ENCODE results near the gene GREM2. TPM values are rescaled to one million over a fixed set of nuclear protein-coding genes. Genes with fewer than 3 reads are reported as not detected.

Gene GREM2
- total and polyA plus RNA-seq, 2 donors (not counting 3 experiments of a cell fraction or from before 2014, with no cell fraction given): not detected

DNA sequence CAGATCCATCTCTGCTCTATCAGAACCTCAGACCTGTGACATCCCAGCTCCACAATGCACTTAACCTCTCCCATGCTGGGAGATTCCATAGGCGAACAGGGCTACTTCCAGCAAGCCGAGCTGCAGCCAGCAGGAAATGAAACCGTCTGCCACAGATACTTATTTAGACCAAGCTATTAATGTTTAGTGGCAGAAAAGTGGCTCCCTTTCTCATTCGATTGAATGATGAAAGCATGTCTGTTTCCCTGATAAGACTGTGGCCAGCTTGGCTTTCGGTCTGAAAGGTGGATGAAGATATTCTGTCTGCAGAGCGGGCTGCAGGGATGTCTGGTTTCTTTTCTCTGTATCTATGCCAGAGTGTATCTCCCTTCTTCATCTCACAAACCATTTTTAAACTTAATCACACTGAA is 146.4 kb downstream of the GREM2 start:
- Histone ChIP-seq H3K36me3 (ENCODE audit: control insufficient read depth in 2 of 2, extremely low read depth in 1 of 2, insufficient read depth in 2 of 2, low read length in 2 of 2) (no peaks in the 10 kb centered on the region), H3K4me3 (replicated peaks in 1 of 3; ENCODE audit: insufficient read depth in 1 of 3, low read depth in 1 of 3, low read length in 3 of 3) (no peak overlapping the region), H3K9ac (replicated peaks; ENCODE audit: extremely low read depth, insufficient read depth, low read length) (no peak overlapping the region), H2AFZ (ENCODE audit: low read depth, low read length) (no peak overlapping the region), H4K20me1 (replicated peaks; ENCODE audit: control insufficient read depth, extremely low read depth, insufficient read depth, low read length) (no peaks in the 10 kb centered on the region), H3K9me1 (replicated peaks; ENCODE audit: control insufficient read depth, extremely low read depth, insufficient read depth, low read length) (no peaks in the 10 kb centered on the region), H3K4me2 (ENCODE audit: insufficient read depth, low read length) (no peak overlapping the region), H3K27ac (ENCODE audit: insufficient read depth, low read depth, low read length) (no peak overlapping the region), H3K9me3 (replicated peaks; ENCODE audit: control insufficient read depth, insufficient read depth, low read length) (peaks cover 2% of the 10 kb centered on the region), H3K79me2 (ENCODE audit: control insufficient read depth, insufficient read depth, low read length) (no peaks in the 10 kb centered on the region), H3K27me3 (ENCODE audit: control insufficient read depth in 2 of 2, insufficient read depth in 2 of 2, low read length in 2 of 2) (no peaks in the 10 kb centered on the region), H3K4me1 (ENCODE audit: control insufficient read depth, extremely low read depth, insufficient read depth, low read length) (no peaks in the 10 kb centered on the region)
- ChIA-PET POLR2A (no interaction called here), CTCF (no interaction called here)
- BruUV-seq (replicated peaks): no TSS peak
- TF ChIP-seq GATA2 (IDR thresholded peaks at IDR 0.05; ENCODE audit: insufficient read depth, insufficient read length, low read depth, low read length) (no peak), FOS (IDR thresholded peaks at IDR 0.05; ENCODE audit: borderline replicate concordance, insufficient read depth, low read length) (no peak)
- dilution Hi-C loops (cut with MboI; ENCODE audit: extremely low pct_ligation_motif_present, low sequenced_read_pairs): no loop called here
- FAIRE-seq: no peak
- intact Hi-C loops (cut with micrococcal nuclease): no loop called here
- DNase-seq (ENCODE audit: low read depth, low spot score): no peak

DNA sequence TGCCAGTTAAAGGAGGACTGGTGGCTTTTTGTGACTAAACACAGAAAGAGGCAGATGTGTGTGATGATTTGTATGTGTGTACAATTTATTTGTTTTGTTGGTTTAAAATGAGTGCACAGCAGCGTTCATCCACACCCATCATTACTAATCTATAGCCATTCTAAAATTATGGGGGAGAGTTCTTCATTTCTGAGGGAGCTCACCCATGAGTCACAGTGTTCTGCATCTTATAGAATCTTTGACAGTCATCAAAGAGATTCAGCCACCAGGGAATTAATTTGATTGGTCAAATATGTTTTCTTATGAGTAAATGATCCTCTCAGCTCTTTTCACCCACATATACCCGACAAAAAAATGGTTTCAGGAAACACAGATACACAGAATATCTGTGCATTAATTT is 147.9 kb downstream of the GREM2 start:
- H3K4me3 ChIP-seq (replicated peaks in 1 of 3; ENCODE audit: insufficient read depth in 1 of 3, low read depth in 1 of 3, low read length in 3 of 3): no peak overlapping the region
- H2AFZ ChIP-seq (ENCODE audit: low read depth, low read length): no peak overlapping the region
- POLR2A ChIA-PET: no interaction called here
- H3K27me3 ChIP-seq (ENCODE audit: control insufficient read depth in 2 of 2, insufficient read depth in 2 of 2, low read length in 2 of 2): no peaks in the 10 kb centered on the region
- BruUV-seq (replicated peaks): no TSS peak
- H3K36me3 ChIP-seq (ENCODE audit: control insufficient read depth in 2 of 2, extremely low read depth in 1 of 2, insufficient read depth in 2 of 2, low read length in 2 of 2): no peaks in the 10 kb centered on the region
- no peak for DNase-seq (ENCODE audit: low read depth, low spot score)
- dilution Hi-C loops (cut with MboI; ENCODE audit: extremely low pct_ligation_motif_present, low sequenced_read_pairs) (no loop called here), intact Hi-C loops (cut with micrococcal nuclease) (no loop called here)
- H4K20me1 ChIP-seq (replicated peaks; ENCODE audit: control insufficient read depth, extremely low read depth, insufficient read depth, low read length): no peaks in the 10 kb centered on the region
- no peaks in the 10 kb centered on the region for H3K79me2 ChIP-seq (ENCODE audit: control insufficient read depth, insufficient read depth, low read length)
- no peak overlapping the region for H3K4me2 ChIP-seq (ENCODE audit: insufficient read depth, low read length)
- H3K27ac ChIP-seq (ENCODE audit: insufficient read depth, low read depth, low read length): no peak overlapping the region
- H3K9me3 ChIP-seq (replicated peaks; ENCODE audit: control insufficient read depth, insufficient read depth, low read length): peaks cover 2% of the 10 kb centered on the region
- CTCF ChIA-PET: no interaction called here
- H3K4me1 ChIP-seq (ENCODE audit: control insufficient read depth, extremely low read depth, insufficient read depth, low read length): no peaks in the 10 kb centered on the region
- FAIRE-seq: no peak
- TF ChIP-seq JUN (IDR thresholded peaks at IDR 0.05; ENCODE audit: borderline replicate concordance, insufficient read depth, insufficient read length, low read depth): no peak
- no peak for TF ChIP-seq MAX (IDR thresholded peaks at IDR 0.05; ENCODE audit: insufficient read depth, insufficient read length)
- TF ChIP-seq, protein P1, sequence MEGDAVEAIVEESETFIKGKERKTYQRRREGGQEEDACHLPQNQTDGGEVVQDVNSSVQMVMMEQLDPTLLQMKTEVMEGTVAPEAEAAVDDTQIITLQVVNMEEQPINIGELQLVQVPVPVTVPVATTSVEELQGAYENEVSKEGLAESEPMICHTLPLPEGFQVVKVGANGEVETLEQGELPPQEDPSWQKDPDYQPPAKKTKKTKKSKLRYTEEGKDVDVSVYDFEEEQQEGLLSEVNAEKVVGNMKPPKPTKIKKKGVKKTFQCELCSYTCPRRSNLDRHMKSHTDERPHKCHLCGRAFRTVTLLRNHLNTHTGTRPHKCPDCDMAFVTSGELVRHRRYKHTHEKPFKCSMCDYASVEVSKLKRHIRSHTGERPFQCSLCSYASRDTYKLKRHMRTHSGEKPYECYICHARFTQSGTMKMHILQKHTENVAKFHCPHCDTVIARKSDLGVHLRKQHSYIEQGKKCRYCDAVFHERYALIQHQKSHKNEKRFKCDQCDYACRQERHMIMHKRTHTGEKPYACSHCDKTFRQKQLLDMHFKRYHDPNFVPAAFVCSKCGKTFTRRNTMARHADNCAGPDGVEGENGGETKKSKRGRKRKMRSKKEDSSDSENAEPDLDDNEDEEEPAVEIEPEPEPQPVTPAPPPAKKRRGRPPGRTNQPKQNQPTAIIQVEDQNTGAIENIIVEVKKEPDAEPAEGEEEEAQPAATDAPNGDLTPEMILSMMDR (IDR thresholded peaks at IDR 0.05; ENCODE audit: extremely low read depth in 1 of 2, insufficient read depth in 1 of 2, low read depth in 1 of 2, low read length in 2 of 2): no peak
- no peak for TF ChIP-seq EZH2 (IDR thresholded peaks at IDR 0.05; ENCODE audit: borderline replicate concordance, low read depth, low read length, severe bottlenecking)
- TF ChIP-seq FOS (IDR thresholded peaks at IDR 0.05; ENCODE audit: borderline replicate concordance, insufficient read depth, low read length): no peak
- TF ChIP-seq GATA2 (IDR thresholded peaks at IDR 0.05; ENCODE audit: insufficient read depth, insufficient read length, low read depth, low read length): no peak
- TF ChIP-seq POLR2AphosphoS5 (IDR thresholded peaks at IDR 0.05; ENCODE audit: insufficient read depth, low read depth, low read length): no peak
- TF ChIP-seq POLR2A (IDR thresholded peaks at IDR 0.05; ENCODE audit: low read depth, low read length): no peak
- no peak for TF ChIP-seq MYC (IDR thresholded peaks at IDR 0.05; ENCODE audit: low read depth, low read length)
- H3K9ac ChIP-seq (replicated peaks; ENCODE audit: extremely low read depth, insufficient read depth, low read length): no peak overlapping the region
- no peaks in the 10 kb centered on the region for H3K9me1 ChIP-seq (replicated peaks; ENCODE audit: control insufficient read depth, extremely low read depth, insufficient read depth, low read length)
